ENCODE data around the gene APOL3.
"Not testable (repeated sequence)": the region's sequence is repeated elsewhere in the genome, so short reads cannot be mapped to it uniquely, and the experiment has no call there.

The APOL3 gene

DNA sequence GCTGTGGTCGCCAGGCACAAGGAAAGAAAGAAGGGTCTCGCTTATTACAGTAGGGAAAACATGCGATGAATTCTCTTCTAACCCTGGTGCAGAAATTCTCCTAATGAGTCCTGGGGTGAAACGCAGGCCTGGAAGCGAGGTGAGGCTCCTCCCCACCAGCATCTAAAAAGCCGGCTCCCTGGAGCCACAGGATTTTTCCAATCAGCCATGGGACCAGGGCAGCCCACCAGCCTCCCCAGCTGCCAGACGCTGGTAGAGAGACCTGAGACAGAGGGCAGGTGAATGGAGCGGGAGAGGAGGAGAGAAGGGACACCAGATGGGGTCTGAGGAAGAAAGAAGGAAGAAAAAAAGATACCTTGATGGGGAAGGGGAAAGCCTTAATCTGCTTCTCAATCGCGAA, 28.6 kb downstream of the APOL3 start:
- no peak for DNase-seq

DNA sequence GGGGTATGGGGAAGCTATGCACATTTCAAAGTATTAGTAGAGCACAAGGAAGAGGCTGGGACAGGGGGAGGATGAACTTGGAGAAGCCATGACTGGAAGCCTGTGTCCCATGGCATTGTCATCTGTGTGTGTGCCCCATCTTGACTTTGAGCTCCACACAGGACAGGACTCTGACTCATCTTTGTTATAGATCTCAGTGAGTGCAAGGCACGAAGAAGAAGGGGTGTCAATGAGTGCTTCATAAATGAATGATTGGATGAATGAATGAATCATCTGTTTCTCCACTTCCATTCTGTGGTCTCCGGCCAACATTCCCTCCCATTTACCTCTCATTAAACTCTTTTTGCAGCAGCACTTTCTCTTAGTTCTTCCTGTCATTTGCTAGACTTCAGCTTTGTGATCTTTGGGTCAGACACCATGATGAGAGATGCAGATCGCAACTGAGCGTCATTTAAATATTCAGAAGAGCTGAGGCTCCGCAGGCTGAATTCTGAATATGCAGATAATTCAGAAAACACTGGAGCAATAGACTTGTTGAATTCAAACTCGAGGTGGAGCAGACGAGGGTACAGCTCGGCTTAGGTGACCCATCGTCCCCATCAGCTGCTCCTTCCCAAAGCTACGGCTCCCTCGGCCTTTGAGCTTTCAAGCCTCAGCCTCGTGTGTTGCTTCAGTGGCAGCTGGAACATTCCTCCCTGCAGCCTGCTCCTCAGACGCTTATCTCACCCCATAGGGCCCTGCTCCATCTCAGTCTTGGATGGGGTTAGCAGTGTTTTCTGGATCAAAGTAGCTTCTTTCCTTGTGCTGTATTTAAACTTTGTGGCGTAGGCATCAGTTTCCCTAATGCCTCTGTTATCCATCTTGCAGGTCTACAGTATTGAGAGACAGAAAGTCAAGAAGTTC, 30.8 kb downstream of the APOL3 start:
- no peak for DNase-seq

GRCh38 chr22:36129071-36129470, 31.5 kb downstream of the APOL3 start:
- DNase-seq = no peak

GRCh38 chr22:36125994-36126531, 34.5 kb downstream of the APOL3 start:
- no peak for DNase-seq

DNA sequence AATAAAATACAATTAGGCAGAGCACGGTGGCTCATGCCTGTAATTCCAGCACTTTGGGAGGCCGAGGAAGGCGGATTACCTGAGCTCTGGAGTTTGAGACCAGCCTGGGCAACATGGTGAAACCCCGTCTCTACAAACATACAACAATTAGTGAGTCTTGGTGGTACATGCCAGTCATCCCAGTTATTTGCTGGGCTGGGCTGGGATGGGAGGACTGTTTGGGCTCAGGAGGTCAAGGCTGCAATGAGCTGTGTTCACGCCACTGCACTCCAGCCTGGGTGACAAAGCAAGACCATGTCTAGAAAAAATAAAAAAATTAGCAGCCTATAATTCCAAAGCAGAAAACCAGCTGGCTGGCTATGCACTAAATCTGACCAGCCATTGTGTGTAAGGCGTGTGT, 35.1 kb downstream of the APOL3 start:
- DNase-seq = no peak

DNA sequence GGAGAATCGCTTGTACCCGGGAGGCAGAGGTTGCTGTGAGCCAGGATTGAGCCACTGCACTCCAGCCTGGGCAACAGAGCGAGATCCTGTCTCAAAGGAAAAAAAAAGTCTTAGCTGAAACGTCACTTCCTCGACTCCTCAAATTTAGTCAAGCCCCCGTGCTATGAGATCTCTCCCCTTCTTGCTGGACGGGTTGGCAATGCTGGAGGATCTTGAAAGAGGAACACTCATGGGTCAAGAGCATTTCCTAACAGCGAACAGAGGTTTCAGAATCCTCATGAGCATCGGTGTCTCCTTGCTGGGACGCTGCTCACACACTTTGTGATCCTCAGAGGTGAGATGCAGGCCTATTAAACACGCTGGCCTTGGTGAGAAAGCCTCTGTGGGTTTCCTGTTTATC, 35.9 kb downstream of the APOL3 start:
- DNase-seq = no peak

GRCh38 chr22:36123673-36124630, 36.6 kb downstream of the APOL3 start:
- DNase-seq = peak; percentile 91

- not testable (repeated sequence) for DNase-seq
Observed at GRCh38 chr22:36120621-36121351, 39.8 kb downstream of the APOL3 start.

DNA sequence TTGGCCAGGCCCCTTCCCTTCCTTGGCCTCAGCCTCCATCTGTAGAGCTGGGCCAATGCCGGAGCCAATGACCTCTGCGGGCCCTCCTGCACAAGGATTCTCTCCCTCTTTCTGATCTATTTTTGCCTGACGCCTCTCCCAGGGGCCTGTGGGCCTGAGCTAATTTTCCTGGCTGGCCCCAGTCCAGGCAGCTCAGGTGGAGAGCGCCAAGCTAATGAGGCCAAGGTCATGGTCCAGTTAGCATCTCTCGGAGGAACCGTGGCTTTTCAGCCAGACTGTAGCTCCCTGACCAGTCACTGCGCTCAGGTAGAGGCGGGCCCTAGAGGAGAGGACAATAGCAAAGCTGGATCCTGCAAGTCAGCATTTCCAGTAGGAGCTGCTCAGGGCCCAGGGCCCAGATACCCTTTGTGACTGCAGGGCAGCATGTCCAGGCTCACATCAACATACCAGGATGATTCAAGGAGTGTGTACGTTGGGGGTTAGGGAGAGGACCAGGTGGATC, 43.5 kb downstream of the APOL3 start:
- DNase-seq = peak; percentile 68

DNA sequence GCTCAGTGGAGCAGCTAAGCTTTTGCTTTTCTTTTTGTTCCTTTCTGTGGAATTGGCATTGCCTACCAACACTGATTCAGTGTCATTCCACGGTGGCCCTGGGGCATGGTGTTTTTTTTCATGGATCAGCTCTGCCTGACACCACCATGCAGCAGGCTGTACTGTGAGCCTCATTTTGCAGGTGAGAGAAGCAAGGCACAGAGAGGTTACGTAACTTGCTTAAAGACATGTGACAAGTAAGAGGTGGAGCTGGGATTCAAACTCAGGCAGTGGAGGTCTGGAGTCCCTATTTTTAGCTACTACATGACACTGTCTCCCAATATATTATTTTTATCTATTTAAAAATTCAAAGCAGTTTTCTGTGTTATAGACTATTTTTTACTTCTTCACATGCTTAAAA, 44.4 kb downstream of the APOL3 start:
- no peak for DNase-seq

GRCh38 chr22:36113121-36113520, 47.4 kb downstream of the APOL3 start:
- no peak for DNase-seq

DNA sequence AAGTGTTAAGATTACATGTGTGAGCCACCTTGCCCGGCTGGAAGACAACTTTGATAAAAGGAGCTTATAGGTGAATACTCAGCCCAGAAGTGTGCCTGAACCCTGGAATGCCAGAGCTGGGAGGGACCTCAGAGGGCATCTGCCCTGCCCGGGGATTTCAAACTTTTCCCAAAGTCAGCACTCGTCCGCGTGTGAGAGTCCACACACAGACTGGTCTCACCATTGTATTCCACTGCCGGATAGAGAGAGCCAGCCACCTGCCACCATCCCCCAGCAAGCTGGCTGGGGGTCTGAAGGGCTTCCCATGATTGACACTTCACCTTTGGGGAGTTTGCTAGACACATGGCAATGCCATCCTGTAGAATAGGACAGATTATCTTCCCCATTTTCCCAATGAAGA, 49.2 kb downstream of the APOL3 start:
- no peak for DNase-seq

- no peak for DNase-seq
Observed at GRCh38 chr22:36110306-36110881, 50.2 kb downstream of the APOL3 start.

DNA sequence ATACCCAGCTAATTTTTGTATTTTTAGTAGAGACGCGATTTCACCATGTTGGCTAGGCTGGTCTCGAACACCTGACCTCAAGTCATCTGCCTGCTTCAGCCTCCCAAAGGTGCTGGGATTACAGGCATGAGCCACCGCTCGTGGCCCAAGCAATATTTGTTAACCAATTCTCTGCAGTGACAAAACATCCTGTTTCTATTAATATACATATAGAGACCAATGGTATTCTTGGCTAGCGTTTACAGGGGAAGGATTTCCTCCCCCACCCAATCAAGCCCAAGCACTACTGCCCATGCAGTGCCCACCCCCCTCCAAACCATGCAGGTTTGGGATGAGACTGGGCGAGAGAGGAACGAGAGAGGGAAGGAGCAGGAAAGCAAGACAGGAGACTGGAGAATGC, 53.1 kb downstream of the APOL3 start:
- DNase-seq = no peak

- no peak for DNase-seq
Observed at GRCh38 chr22:36106910-36107309, 53.6 kb downstream of the APOL3 start.

- no peak for DNase-seq
Observed at GRCh38 chr22:36104988-36105387, 55.6 kb downstream of the APOL3 start.

DNA sequence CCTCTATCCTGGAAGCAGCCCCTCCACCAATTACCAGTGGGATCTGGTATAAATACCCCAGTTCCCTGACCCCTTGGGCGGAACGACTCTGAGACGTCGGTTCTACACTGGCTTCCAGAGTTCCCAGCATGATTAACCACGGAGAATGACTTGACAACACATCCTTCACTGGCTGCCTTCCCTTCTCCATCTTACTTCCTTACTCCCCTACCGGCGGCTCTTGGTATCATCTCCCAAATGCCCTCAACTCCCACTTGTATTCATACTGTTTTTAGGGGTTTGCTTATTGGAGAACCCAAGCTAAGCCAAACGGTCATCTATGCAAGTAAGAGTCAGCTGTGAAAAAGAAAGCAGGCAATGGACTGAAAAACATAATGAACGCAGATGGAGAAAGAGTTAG, 56.1 kb downstream of the APOL3 start:
- no peak for DNase-seq

DNA sequence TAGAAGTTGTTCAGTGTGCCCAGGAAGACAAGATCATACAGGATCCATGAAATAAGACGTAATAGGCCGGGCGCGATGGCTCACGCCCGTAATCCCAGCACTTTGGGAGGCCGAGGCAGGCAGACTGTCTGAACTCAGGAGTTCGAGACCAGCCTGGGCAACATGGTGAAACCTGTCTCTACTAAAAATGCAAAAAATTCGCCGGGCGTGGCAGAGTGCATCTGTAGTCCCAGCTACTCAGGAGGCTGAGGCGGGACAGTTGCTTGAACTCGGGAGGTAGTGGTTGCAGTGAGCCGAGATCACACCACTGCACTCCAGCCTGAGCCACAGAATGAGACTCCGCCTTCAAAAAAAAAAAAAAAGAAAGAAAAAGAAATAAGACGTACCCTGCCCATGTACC, 56.7 kb downstream of the APOL3 start:
- DNase-seq = no peak

DNA sequence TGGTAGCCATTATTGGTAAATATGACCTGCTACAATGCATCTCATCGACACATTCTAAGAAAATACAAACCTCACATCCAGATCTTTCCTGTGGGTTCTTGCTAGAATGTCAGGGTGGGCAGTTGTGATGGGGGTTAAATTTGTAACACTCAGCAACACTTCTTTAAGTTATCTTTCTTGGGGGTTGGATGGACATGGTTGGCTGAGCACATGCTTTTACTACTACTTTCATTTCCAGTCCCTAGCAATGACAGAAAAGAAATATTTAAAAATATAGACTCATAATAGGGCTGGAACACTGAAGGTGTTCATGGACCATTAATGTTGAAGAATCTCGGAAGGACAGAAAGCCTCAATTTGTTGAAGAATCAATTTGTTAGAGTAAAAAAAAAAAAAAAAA, 57.6 kb downstream of the APOL3 start:
- no peak for DNase-seq

GRCh38 chr22:36101756-36102155, 58.8 kb downstream of the APOL3 start:
- no peak for DNase-seq

DNA sequence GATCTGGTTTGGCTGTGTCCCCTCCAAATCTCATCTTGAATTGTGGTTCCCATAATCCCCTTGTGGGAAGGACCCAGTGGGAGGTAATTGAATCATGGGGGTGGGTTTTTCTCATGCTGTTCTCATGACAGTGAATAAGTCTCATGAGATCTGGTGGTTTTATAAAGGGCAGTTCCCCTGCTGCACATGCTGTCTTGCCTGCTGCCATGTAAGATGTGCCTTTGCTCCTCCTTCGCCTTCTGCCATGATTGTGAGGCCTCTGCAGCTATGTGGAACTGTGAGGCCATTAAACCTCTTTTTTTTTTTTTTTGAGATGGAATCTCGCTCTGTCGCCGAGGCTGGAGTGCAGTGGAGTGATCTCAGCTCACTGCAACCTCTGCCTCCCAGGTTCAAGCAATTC, 59.6 kb downstream of the APOL3 start:
- not testable (repeated sequence) for DNase-seq

DNA sequence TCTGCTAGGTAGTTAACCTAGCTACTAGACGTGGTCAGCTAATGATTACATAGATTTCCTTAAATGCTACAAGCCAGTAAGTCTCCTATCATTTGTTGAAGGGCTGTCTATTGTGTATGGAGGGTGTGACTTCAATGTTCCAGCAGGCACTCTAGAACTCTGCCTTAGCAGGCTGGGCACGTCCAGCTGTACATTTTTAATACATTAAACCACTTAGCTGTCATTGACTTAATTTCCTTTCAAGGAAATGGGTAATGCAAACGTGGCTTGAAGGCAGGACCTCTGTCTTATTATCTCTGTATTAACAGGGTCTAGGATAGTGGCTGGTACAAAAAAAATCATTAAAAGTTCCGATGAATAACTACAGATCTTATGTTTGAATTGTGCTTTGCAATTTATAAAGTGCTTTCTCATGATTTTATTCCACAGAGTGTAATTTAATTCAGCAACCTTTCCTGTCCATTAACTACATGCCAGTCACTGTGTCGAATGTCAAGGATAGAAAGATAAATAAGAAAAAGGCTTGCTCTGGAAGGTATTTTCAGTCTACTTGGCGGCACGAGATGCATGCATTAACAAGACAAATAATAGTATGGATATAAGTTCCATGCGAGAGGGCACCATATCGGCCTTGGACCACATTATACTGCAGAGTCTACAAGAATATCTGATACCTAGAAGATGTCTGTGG, 60.3 kb downstream of the APOL3 start:
- no peak for DNase-seq
